HTR-8/SVneo (cell line): ENCODE data around the gene NCKIPSD.

Experiments used
- DNase-seq: peaks from one replicate; pipeline ENCODE4 v3.0.0; 2011; ENCODE audit warnings: low spot score, mixed read lengths; ENCODE audit not compliant: insufficient read length
- FAIRE-seq: peaks from 2 replicates; lab custom pipeline; 2011; peaks lifted over from hg19 to GRCh38; lab: Jason Lieb, UNC

Gene NCKIPSD

DNA sequence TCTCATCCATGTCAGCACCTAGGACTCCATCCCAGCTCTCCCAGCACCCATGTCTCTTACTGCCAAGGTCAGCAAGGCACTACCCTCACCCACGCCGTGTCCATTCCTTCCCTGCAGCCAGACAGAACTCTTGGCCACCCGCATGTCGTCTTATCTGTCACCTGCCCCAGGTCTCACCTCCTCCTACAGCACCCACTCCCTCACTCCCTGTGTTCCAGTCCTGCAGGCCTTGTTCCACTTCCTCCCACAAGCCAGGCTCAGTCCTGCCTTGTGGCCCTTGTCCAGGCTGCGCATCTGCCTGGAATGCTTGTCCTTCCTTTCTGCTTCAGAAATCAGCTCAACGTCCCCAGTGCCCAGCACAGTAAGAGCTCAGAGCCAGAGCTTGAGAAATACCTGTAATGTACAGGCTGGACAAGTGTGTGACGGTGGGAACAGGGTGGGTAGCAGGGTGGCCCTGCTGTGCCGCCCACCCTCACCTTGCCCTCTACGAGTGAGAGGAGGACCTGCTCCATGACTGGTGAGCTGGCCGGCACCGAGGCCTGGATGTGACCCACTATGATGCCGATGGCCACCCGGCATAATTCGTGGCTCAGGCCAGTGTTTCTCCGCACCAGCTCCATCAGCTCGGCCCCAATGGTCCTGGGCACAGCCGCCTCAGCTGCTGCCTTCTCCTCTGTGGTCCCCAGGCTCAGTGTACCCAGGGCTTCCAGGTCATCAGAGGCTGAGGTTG, 4.7 kb downstream of the NCKIPSD start:
- FAIRE-seq (no peak), DNase-seq (no peak)

- no peak for FAIRE-seq
- no peak for DNase-seq
Measured at GRCh38 chr3:48679411-48680391, 6.0 kb downstream of the NCKIPSD start.

GRCh38 chr3:48678566-48679380, 6.9 kb downstream of the NCKIPSD start:
- FAIRE-seq, result no peak
- DNase-seq, result no peak

GRCh38 chr3:48678056-48678455, 7.7 kb downstream of the NCKIPSD start:
- FAIRE-seq (no peak), DNase-seq (no peak)

DNA sequence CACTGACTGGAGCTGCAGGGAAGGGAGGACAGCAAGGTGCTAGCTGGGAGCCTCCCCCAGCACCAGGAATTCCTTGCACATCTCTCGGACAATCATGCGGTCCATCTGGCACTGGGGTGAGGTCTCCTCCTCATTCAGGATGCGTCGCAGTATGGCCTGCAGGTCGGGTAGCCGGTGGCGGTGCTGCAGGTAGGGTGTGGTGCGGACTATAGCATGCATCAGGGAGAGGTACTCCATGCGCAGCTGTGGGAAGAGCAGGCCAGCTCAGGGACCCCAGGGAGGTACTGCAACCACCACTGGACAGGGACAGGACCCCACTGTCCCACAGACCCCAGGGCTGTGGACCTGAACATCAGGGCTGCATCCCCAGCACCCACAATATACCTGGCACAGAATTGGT, 11.2 kb downstream of the NCKIPSD start:
- FAIRE-seq, result no peak
- no peak for DNase-seq

DNA sequence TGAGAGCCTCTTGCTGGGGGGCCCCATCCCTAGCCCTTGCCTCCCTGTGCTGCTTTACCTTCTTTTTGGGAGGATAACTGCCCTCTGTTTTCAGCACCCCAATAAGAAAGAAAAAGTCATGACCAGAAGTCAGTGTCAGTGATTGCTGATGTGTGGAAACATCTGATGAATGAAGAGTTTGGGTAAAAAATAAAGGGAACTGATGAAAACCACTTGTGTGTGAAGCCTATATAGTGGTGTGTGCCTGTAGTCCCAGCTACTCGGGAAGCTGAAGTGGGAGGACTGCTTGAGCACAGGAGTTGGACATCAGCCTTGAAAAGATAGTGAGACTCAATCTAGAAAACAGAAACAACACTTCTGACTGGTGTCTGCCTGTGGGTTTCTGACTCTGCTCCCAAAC, 13.2 kb downstream of the NCKIPSD start:
- no peak for FAIRE-seq

DNA sequence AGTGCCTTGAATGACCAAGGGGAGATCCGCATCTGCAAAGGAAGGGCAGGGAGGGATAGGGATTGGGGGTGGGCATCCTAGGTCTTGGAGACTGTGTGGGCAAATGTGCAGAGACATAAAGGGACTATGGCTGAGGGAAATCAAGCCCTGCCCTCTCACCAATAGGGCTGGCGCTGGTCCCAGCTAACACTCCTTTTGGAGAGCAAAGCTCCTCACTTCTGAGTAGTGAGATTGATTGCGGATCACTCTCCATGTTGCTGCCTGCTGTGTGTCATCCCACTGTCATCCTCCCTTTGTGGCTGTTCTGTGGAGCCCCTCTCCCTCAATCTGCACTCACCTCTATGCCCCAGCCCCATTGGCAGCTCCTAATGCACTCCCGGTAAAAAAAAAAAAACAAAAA, 20.8 kb downstream of the NCKIPSD start:
- FAIRE-seq, result no peak
- DNase-seq, result no peak

More for the DNA sequence above, 13.2 kb downstream of the NCKIPSD start:
- DNase-seq, result no peak

GRCh38 chr3:48664313-48664644, 21.4 kb downstream of the NCKIPSD start:
- FAIRE-seq (no peak), DNase-seq (no peak)

DNA sequence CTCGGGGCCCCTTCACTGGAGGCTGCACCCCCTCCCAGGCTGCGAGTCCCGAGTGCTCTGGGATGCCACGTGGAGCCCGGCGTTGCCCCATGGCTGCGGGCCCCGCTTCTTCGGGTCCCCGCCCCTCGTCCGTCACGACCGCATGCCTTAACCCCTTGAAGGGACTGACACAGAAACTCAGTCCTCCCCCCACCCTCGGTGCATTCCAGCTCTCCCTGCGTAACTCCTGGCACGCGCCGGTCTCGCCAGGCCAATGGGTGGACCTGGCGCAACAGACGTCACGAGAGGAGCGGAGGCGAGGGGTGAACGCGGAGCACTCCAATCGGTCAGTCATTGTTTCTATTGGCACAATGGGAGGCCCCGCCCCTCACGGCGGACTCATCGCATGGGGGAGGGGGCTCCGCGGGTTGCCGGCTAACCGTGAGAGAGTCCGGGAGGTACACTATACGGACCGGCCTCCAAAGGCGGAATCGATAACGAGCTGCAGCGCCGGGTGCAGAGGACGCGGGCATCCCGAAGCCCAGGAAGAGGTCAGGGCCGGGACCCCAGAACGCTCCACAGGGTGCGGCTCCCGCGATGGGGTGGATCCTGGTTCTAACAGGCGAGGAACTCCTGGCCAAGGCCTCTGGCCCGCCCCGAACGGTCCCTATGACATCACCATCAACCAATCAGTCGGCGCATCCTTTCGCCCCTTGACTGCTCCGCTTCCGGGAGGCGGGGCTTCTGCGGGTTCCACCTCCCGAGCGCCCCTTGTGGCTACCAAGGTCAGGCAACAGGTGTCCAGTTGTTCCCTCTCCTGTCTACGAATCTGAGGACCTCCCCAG, 22.0 kb downstream of the NCKIPSD start:
- DNase-seq (peak; percentile 99), FAIRE-seq (peak; percentile 99)

DNA sequence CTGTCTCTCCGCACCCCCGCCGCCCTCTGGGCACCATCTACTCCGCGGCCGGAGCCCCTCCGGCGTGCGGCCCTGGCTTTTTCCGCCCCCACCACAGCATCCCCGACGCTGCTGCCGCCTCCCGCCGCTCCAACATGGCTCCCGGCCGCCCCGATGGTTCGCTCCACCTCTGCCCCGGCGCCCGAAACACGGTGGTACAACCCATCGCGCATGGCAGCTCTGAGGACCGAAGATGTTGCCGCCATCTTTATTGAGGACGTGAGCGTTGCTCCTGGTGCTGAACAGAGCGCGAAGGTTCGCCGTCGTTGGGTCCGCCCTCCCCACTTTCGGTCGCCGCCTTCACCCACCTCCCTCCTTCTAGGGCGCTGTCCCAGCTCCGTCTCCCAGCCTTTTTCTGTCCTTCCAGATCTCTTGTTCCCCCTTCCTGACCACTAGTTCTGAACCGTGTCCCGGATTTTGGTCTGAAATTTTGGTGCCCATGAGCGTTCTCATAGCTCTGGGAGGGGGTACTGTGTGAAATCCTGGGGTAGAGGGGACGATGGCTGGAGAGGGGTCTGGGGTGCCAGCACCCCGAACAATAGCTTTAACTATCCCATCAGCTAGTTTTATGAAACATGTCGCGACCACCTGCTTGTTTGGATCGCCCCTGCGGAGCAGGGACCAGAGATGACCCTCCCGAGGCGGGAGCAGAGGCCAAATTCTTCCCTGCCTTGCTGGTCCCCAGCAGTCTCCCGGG, 22.8 kb downstream of the NCKIPSD start, which contains the start of gene CELSR3:
Gene CELSR3 (minus strand): TSS at position 134 of the 736 bp plus-strand sequence. CDS start 252 bp downstream, outside the sequence.
- peak; percentile 65 for DNase-seq
- FAIRE-seq, result peak; percentile 98

DNA sequence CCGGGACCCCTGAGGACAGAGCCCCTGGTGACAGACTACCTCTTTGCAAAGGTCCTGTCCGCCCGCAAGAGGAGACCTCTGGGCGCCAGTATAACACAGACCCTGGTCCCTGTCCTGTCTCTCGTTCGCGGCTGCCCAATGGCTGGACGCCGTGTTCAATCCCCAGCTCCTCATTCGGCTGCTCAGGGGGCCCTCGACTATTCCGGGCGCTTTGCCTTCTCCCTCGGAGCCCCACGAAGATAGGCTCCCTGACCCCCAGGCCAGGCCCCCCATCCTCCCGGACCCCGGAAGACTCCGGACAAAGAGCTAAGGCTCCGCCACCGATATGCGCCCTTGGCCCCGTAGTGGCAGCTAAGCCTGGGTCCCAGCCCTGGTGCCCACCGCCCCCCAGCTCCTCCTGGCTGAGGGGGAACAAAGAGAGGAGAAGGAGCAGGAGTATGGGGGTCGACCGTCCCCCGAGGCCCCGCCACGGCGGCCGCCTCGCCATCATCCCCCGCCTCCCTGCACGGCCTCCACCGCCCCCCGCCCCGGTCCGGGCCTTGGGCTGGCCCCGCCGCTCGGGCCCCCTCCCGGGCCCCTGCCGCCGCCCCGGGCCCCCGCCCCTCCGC, 23.5 kb downstream of the NCKIPSD start:
- DNase-seq (no peak), FAIRE-seq (no peak)

DNA sequence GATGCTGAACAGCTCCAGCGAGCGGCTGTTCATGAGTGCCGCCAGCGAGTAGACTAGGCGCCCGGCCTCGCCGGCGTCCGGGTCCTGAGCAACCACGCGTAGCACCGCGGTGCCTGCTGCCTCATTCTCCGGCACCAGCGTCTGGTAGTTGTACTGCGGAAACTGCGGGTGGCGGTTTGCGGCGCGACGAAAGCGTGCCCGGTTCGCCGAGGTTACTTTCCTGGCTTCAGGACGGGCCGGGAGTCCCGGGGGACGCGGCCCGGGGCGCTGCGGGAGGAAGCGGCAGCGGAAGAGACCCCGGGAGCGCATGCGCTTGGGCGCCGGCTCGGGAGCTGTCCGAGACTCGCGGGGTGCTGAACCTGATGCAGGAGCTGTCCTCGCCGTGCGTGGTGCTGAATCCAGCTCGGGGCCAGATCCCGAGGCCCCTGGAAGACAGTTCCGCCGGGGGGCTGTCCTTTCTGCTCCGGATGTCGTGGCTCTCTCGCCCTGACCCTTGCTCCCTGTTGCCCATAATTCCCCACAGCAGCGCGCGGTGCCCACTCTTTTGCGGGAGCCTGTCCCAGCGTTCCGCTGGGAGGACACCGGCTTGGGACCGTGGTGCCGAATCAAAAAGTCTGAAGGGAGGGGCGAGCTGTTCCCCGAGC, 24.1 kb downstream of the NCKIPSD start:
- DNase-seq, result peak; percentile 60
- peak; percentile 20 for FAIRE-seq

DNA sequence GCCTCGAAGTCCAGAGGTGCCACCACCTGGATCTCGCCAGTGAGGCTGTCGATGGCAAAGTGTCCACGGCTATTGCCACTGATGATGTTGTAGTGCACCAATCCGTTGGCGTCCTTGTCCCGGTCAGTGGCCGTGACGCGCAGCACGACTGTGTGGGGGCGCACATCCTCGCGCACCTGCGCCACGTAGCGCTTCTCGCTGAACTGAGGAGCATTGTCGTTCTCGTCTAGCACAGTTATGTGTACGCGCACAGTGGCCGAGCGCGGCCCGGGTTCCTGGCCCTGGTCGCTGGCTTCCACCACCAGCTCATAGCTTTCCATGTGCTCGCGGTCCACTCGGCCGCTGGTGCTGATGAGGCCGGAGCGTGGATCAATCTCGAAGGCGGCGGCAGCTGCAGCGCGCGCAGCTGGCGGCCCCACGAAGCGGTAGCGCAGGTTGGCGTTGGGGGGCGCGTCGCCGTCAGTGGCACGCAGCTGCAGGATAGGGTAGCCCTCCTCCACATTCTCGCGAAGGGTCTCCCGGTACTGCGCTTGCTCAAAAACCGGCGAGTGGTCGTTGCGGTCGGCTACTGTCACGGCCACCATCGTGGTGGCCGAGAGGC, 24.8 kb downstream of the NCKIPSD start:
- FAIRE-seq, result peak; percentile 44
- DNase-seq, result no peak

DNA sequence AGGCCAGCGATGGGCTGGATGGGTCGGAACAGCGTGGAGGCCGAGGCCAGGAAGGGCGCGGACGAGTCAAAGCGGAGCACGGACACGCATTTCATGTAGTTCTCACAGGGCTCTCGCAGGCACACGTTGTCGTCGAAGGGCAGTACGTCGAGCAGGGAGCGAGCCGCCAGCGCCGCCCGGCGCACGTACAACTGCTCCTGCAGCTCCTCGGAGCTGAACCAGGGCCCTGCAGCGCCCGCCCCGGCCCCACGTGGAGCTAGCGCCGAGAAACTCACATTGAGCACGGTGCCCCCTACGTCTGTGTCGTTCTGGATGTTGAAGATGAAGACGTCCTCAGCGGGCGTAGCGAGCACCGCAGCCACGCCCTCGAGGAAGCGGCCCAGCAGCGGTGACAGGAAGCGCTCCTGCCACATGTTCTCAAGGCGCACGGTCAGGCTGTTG, 28.9 kb downstream of the NCKIPSD start:
- no peak for FAIRE-seq

GRCh38 chr3:48656061-48656840, 29.5 kb downstream of the NCKIPSD start:
- DNase-seq (no peak), FAIRE-seq (no peak)

More for the DNA sequence above, 28.9 kb downstream of the NCKIPSD start:
- DNase-seq, result no peak

GRCh38 chr3:48655606-48656005, 30.1 kb downstream of the NCKIPSD start:
- no peak for FAIRE-seq
- no peak for DNase-seq

- FAIRE-seq, result no peak
- no peak for DNase-seq
Measured at GRCh38 chr3:48655063-48655462, 30.7 kb downstream of the NCKIPSD start.
